Measurements from ENCODE around the gene HLA-DQA1. TPM values are rescaled to one million over a fixed set of nuclear protein-coding genes. Genes with fewer than 3 reads are reported as not detected.

The HLA-DQA1 gene
- total and polyA plus RNA-seq, 9 of the 15 experiments (the other 6 are each of a cell fraction or from before 2014, with no cell fraction given) = 0.04 to 0.49 TPM; not detected in 7

DNA sequence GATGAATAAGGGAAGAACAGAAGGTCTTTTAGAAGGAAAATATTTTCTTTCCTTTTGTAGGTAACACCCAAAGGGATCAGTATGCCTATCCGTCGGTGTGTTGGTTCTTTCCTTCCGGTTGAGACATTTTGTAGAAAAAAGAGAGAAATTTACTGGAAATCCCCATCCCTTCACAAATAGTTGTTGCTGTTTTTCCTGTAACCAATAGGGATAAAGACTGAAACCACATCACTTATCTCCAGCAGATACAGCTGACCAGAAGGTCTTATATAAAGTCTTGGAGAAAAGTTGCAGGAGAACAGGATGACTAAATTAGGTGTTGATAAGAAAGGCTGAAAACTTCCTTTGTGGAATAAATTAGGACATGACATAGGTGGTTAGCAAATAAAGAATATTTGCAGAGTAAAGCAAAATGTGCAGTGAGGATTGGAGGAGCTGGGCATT lies 32.8 kb upstream of the HLA-DQA1 start:
- no peak for DNase-seq (ENCODE audit: extremely low read depth in 1 of 4, low spot score in 3 of 4)
- POLR2A ChIA-PET = no interaction called here
- ATAC-seq = no peak
- TF ChIP-seq, protein P1, sequence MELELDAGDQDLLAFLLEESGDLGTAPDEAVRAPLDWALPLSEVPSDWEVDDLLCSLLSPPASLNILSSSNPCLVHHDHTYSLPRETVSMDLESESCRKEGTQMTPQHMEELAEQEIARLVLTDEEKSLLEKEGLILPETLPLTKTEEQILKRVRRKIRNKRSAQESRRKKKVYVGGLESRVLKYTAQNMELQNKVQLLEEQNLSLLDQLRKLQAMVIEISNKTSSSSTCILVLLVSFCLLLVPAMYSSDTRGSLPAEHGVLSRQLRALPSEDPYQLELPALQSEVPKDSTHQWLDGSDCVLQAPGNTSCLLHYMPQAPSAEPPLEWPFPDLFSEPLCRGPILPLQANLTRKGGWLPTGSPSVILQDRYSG (tag; conservative IDR thresholded peaks at IDR 0.05; ENCODE audit: low read depth) = no peak
- no peak for TF ChIP-seq ZNF584 (CRISPR knock-in tag; IDR thresholded peaks at IDR 0.05; ENCODE audit: low read depth)
- TF ChIP-seq FOXJ2 (tag; IDR thresholded peaks at IDR 0.05) = no peak
- TF ChIP-seq NR4A1 (CRISPR knock-in tag; IDR thresholded peaks at IDR 0.05) = no peak
- TF ChIP-seq NR4A1 (tag; IDR thresholded peaks at IDR 0.05) = no peak
- TF ChIP-seq ZNF695 (CRISPR knock-in tag; IDR thresholded peaks at IDR 0.05) = no peak
- TF ChIP-seq CC2D1A (IDR thresholded peaks at IDR 0.05) = no peak
- no peak for TF ChIP-seq ELF4 (CRISPR knock-in tag; IDR thresholded peaks at IDR 0.05)
- no peak for TF ChIP-seq FOXK1 (CRISPR knock-in tag; IDR thresholded peaks at IDR 0.05; ENCODE audit: borderline replicate concordance)
- no peak for TF ChIP-seq CHD2 (IDR thresholded peaks at IDR 0.05; ENCODE audit: low read depth, low read length)
- no peak for TF ChIP-seq LCOR (CRISPR knock-in tag; IDR thresholded peaks at IDR 0.05)
- TF ChIP-seq, protein P2, sequence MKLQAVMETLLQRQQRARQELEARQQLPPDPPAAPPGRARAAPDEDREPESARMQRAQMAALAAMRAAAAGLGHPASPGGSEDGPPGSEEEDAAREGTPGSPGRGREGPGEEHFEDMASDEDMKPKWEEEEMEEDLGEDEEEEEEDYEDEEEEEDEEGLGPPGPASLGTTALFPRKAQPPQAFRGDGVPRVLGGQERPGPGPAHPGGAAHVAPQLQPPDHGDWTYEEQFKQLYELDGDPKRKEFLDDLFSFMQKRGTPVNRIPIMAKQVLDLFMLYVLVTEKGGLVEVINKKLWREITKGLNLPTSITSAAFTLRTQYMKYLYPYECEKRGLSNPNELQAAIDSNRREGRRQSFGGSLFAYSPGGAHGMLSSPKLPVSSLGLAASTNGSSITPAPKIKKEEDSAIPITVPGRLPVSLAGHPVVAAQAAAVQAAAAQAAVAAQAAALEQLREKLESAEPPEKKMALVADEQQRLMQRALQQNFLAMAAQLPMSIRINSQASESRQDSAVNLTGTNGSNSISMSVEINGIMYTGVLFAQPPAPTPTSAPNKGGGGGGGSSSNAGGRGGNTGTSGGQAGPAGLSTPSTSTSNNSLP (IDR thresholded peaks at IDR 0.05; ENCODE audit: borderline replicate concordance, low read depth, low read length) = no peak
- TF ChIP-seq GABPA (tag; conservative IDR thresholded peaks at IDR 0.05; ENCODE audit: low read depth) = no peak
- no peak for TF ChIP-seq NCOA6 (IDR thresholded peaks at IDR 0.05)
- TF ChIP-seq, protein P3, sequence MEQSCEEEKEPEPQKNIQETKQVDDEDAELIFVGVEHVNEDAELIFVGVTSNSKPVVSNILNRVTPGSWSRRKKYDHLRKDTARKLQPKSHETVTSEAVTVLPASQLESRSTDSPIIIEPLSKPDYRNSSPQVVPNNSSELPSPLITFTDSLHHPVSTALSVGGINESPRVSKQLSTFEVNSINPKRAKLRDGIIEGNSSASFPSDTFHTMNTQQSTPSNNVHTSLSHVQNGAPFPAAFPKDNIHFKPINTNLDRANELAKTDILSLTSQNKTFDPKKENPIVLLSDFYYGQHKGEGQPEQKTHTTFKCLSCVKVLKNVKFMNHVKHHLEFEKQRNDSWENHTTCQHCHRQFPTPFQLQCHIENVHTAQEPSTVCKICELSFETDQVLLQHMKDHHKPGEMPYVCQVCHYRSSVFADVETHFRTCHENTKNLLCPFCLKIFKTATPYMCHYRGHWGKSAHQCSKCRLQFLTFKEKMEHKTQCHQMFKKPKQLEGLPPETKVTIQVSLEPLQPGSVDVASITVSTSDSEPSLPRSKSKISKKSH (CRISPR knock-in tag; IDR thresholded peaks at IDR 0.05) = no peak
- no peak for TF ChIP-seq NFATC3 (IDR thresholded peaks at IDR 0.05)
- no peak for TF ChIP-seq MXI1 (IDR thresholded peaks at IDR 0.05; ENCODE audit: low read depth, low read length)
- CTCF ChIA-PET (ENCODE audit: low intra/inter-chr PET ratio) = no interaction called here
- intact Hi-C loops (cut with micrococcal nuclease) (no loop called here), in situ Hi-C loops (cut with MboI) (no loop called here)
- 3% methylated on average over 3 of the region's 3 CpGs for WGBS (ENCODE audit: insufficient coverage, low coverage, missing lambda C conversion rate)
- H3K36me3 ChIP-seq (ENCODE audit: control insufficient read depth, insufficient read depth, low read length) = no peaks in the 10 kb centered on the region
- BruUV-seq (replicated peaks) = no TSS peak
- no peaks in the 10 kb centered on the region for H3K9me3 ChIP-seq (replicated peaks; ENCODE audit: control insufficient read depth, insufficient read depth, low read depth, low read length)
- H3K4me1 ChIP-seq (replicated peaks in 1 of 2; ENCODE audit: control insufficient read depth in 2 of 2, insufficient read depth in 2 of 2, low read length in 2 of 2) = no peaks in the 10 kb centered on the region
- no peak overlapping the region for H3K4me3 ChIP-seq
- FAIRE-seq = no peak
- no peak overlapping the region for H2AFZ ChIP-seq (ENCODE audit: low read depth, low read length)
- no peaks in the 10 kb centered on the region for H4K20me1 ChIP-seq (replicated peaks; ENCODE audit: control insufficient read depth, insufficient read depth, low read length)
- no peak overlapping the region for H3K4me2 ChIP-seq (ENCODE audit: insufficient read depth, low read length)
- no peaks in the 10 kb centered on the region for H3K79me2 ChIP-seq (ENCODE audit: control insufficient read depth, insufficient read depth, low read length)
- H3K9me1 ChIP-seq (ENCODE audit: control insufficient read depth, insufficient read depth, low read length) = no peaks in the 10 kb centered on the region
- no peak overlapping the region for H3K27ac ChIP-seq (ENCODE audit: extremely low read depth, low read depth, low read length)
- no peaks in the 10 kb centered on the region for H3K27me3 ChIP-seq (ENCODE audit: control insufficient read depth in 2 of 2, insufficient read depth in 2 of 2, low read length in 2 of 2)
- H3K9ac ChIP-seq (ENCODE audit: insufficient read depth in 1 of 2, low read depth in 2 of 2, low read length in 2 of 2) = no peak overlapping the region
